Fibroblast of peridontal ligament (primary cell): Measurements from ENCODE around the gene MTF1.

Source experiments
- DNase-seq: peaks from one replicate; pipeline ENCODE4 v3.0.0-alpha.2; 2010; ENCODE audit errors: extremely low read depth

Gene MTF1

GRCh38 chr1:37828410-37829074, 30.9 kb downstream of the MTF1 start:
- no peak for DNase-seq

- no peak for DNase-seq
Observed at GRCh38 chr1:37825506-37825905, 33.9 kb downstream of the MTF1 start.

GRCh38 chr1:37824001-37824400, 35.4 kb downstream of the MTF1 start:
- DNase-seq = no peak

- DNase-seq = no peak
Observed at GRCh38 chr1:37822906-37823815, 36.2 kb downstream of the MTF1 start.

- no peak for DNase-seq
Observed at GRCh38 chr1:37821481-37821880, 37.9 kb downstream of the MTF1 start.

- no peak for DNase-seq
Observed at GRCh38 chr1:37817481-37817880, 41.9 kb downstream of the MTF1 start.

- no peak for DNase-seq
Observed at GRCh38 chr1:37814252-37814651, 45.1 kb downstream of the MTF1 start.

- DNase-seq = peak; percentile 44
Observed at GRCh38 chr1:37813529-37814145, 45.8 kb downstream of the MTF1 start.

GRCh38 chr1:37811027-37811655, 48.3 kb downstream of the MTF1 start:
- peak; percentile 80 for DNase-seq

- DNase-seq = no peak
Observed at GRCh38 chr1:37809942-37810341, 49.5 kb downstream of the MTF1 start.

GRCh38 chr1:37808369-37809319, 50.7 kb downstream of the MTF1 start:
- DNase-seq = peak; percentile 72

- peak; percentile 85 for DNase-seq
Observed at GRCh38 chr1:37807555-37808368, 51.6 kb downstream of the MTF1 start, which contains the start of the genes C1orf122 and YRDC. Gene C1orf122, plus strand, starts transcription at chr1:37807790. Its CDS starts 615 bp downstream, at chr1:37808405. Gene YRDC, minus strand, starts transcription at chr1:37808208. Its CDS starts 28 bp downstream, at chr1:37808180.

- no peak for DNase-seq
Observed at GRCh38 chr1:37807220-37807554, 52.2 kb downstream of the MTF1 start.

- DNase-seq = no peak
Observed at GRCh38 chr1:37802439-37802838, 57.0 kb downstream of the MTF1 start.

GRCh38 chr1:37797750-37798345, 61.5 kb downstream of the MTF1 start:
- DNase-seq = peak; percentile 74

GRCh38 chr1:37795340-37796125, 63.9 kb downstream of the MTF1 start:
- DNase-seq = no peak

GRCh38 chr1:37794372-37795339, 64.7 kb downstream of the MTF1 start:
- DNase-seq = no peak
